ENCODE measurements around the gene NRL. TPM values are rescaled to one million over a fixed set of nuclear protein-coding genes. Genes with fewer than 3 reads are reported as not detected.

NRL gene
- total RNA-seq, 4 donors from 2014 or later, result 2.1 to 11.7 (median 8.4) TPM

- Histone ChIP-seq H3K36me3 (no peaks in the 10 kb centered on the region), H3K4me1 (no peaks in the 10 kb centered on the region), H3K4me3 (replicated peaks in 1 of 3) (no peak overlapping the region), H3K27me3 (no peaks in the 10 kb centered on the region), H3K27ac (no peak overlapping the region), H3K9me3 (no peaks in the 10 kb centered on the region)
- WGBS, 2 donors, result 93 to 98% methylated on average over 7 of the region's 7 CpGs
- intact Hi-C loops (cut with DNase I), result no loop called here
- no peak for DNase-seq
- TF ChIP-seq POLR2A (IDR thresholded peaks at IDR 0.05) (no peak), CTCF (IDR thresholded peaks at IDR 0.05) (no peak)
Measured at GRCh38 chr14:24060984-24061913, 53.5 kb downstream of the NRL start.

GRCh38 chr14:24060443-24060842, 54.3 kb downstream of the NRL start:
- Histone ChIP-seq H3K9me3 (no peaks in the 10 kb centered on the region), H3K4me3 (replicated peaks in 1 of 3) (no peak overlapping the region), H3K27ac (no peak overlapping the region), H3K4me1 (no peaks in the 10 kb centered on the region), H3K27me3 (no peaks in the 10 kb centered on the region), H3K36me3 (no peaks in the 10 kb centered on the region)
- DNase-seq, result no peak
- WGBS, 2 donors, result 92 to 96% methylated on average over 2 to 5 of the region's 10 CpGs
- TF ChIP-seq POLR2A (IDR thresholded peaks at IDR 0.05) (no peak), CTCF (IDR thresholded peaks at IDR 0.05) (no peak)
- intact Hi-C loops (cut with DNase I), result no loop called here

- no peak overlapping the region for H3K4me3 ChIP-seq (replicated peaks in 1 of 3)
- TF ChIP-seq CTCF (IDR thresholded peaks at IDR 0.05) (no peak), POLR2A (IDR thresholded peaks at IDR 0.05) (no peak)
- no peaks in the 10 kb centered on the region for H3K27me3 ChIP-seq
- no peaks in the 10 kb centered on the region for H3K36me3 ChIP-seq
- intact Hi-C loops (cut with DNase I), result loop anchor here (2.0 to 5.0 kb wide), 2 partner anchors 31 to 47 kb away; no protein-coding TSS in a partner anchor
- 93 to 95% methylated on average over 14 to 16 of the region's 16 CpGs for whole genome bisulfite sequencing, 2 donors
- no peak overlapping the region for H3K27ac ChIP-seq
- DNase-seq, result no peak
- no peaks in the 10 kb centered on the region for H3K4me1 ChIP-seq
- no peaks in the 10 kb centered on the region for H3K9me3 ChIP-seq
Measured at GRCh38 chr14:24059841-24060388, 54.8 kb downstream of the NRL start.

DNA sequence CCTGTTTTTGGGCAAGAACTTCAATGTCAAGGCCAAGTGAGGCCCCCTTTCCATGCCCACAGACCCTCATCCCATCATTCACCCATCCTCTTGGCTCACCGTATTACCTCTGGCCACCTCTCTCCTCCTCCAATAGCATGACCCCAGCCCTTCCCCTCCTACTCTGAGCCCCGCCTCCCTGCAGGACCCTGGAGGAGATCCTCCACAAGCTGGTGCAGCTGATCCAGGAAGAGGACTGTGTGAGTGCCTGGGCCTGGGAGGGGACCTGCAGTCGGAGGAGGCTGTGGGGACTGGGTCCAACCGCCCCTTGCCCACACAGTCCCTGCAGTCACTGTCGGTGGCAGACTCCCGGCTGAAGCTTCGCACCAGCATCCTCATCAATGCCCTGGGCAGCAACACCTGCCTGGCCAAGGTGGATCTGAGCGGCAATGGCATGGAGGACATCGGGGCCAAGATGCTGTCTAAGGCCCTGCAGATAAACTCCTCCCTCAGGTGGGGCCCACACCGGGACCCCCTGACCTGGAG, 55.7 kb downstream of the NRL start:
- no peak for TF ChIP-seq POLR2A (IDR thresholded peaks at IDR 0.05)
- no peak for TF ChIP-seq CTCF (IDR thresholded peaks at IDR 0.05)

More for the DNA sequence above, 55.7 kb downstream of the NRL start:
- 77 to 87% methylated on average over 6 to 10 of the region's 10 CpGs for WGBS, 2 donors
- Histone ChIP-seq H3K27me3 (no peaks in the 10 kb centered on the region), H3K4me1 (no peaks in the 10 kb centered on the region), H3K9me3 (no peaks in the 10 kb centered on the region), H3K4me3 (replicated peaks in 1 of 3) (no peak overlapping the region), H3K36me3 (no peaks in the 10 kb centered on the region), H3K27ac (no peak overlapping the region)
- DNase-seq, result no peak
- intact Hi-C loops (cut with DNase I), result loop anchor here (2.0 to 5.0 kb wide), 2 partner anchors 32 to 48 kb away; no protein-coding TSS in a partner anchor
